Measurements from ENCODE around the gene SLC25A53. TPM values are rescaled to one million over a fixed set of nuclear protein-coding genes. Genes with fewer than 3 reads are reported as not detected.
A peak's percentile ranks its signal among the peaks of the same experiment; 100 is the strongest.
"Not testable (repeated sequence)": the region's sequence is repeated elsewhere in the genome, so short reads cannot be mapped to it uniquely, and the experiment has no call there.

Gene SLC25A53
- total RNA-seq, 1 donor from 2014 or later = 12.3 TPM

- no peak for DNase-seq
These were observed 22.1 kb downstream of the SLC25A53 start for GRCh38 chrX:104134583-104135261.

- no peak for DNase-seq
These were observed 26.0 kb downstream of the SLC25A53 start for GRCh38 chrX:104130808-104131207.

GRCh38 chrX:104126856-104127255 is 30.0 kb downstream of the SLC25A53 start:
- no peak for DNase-seq

GRCh38 chrX:104122829-104123228 is 34.0 kb downstream of the SLC25A53 start:
- no peak for DNase-seq

GRCh38 chrX:104118765-104119164 is 38.0 kb downstream of the SLC25A53 start:
- DNase-seq = no peak

- no peak for DNase-seq
These were observed 39.0 kb downstream of the SLC25A53 start for GRCh38 chrX:104117759-104118158.

- DNase-seq = peak; percentile 46
These were observed 43.4 kb downstream of the SLC25A53 start for GRCh38 chrX:104113222-104113965.

GRCh38 chrX:104112326-104112951 is 44.4 kb downstream of the SLC25A53 start, which contains the start of gene ZCCHC18:
ZCCHC18 (plus strand) TSS chrX:104112523; CDS start chrX:104114112, 1,589 bp downstream.
- peak; percentile 19 for DNase-seq

- not testable (repeated sequence) for DNase-seq
These were observed 46.1 kb downstream of the SLC25A53 start for GRCh38 chrX:104110491-104111240.

GRCh38 chrX:104108955-104109354 is 47.9 kb downstream of the SLC25A53 start:
- DNase-seq = no peak

- DNase-seq = no peak
These were observed 51.2 kb downstream of the SLC25A53 start for GRCh38 chrX:104105330-104106262.

GRCh38 chrX:104104676-104105075 is 52.1 kb downstream of the SLC25A53 start:
- DNase-seq = no peak

- no peak for DNase-seq
These were observed 57.9 kb downstream of the SLC25A53 start for GRCh38 chrX:104098919-104099318.

GRCh38 chrX:104098151-104098808 is 58.5 kb downstream of the SLC25A53 start:
- DNase-seq = no peak

- DNase-seq = no peak
These were observed 70.9 kb downstream of the SLC25A53 start for GRCh38 chrX:104085919-104086318.

- no peak for DNase-seq
These were observed 71.3 kb downstream of the SLC25A53 start for GRCh38 chrX:104085477-104085876.

- DNase-seq = no peak
These were observed 72.1 kb downstream of the SLC25A53 start for GRCh38 chrX:104084534-104085277.

GRCh38 chrX:104084063-104084462 is 72.7 kb downstream of the SLC25A53 start:
- DNase-seq = no peak

GRCh38 chrX:104077854-104078253 is 79.0 kb downstream of the SLC25A53 start:
- not testable (repeated sequence) for DNase-seq
